NCI-H2227 treated with DMSO at 0.1 percent for 48 hours (cell line): Measurements from ENCODE around the gene F8.
A peak's percentile ranks its signal among the peaks of the same experiment; 100 is the strongest.
"Not testable (repeated sequence)": the region's sequence is repeated elsewhere in the genome, so short reads cannot be mapped to it uniquely, and the experiment has no call there.

ENCODE experiments used
- DNase-seq: peaks from one replicate; lab custom pipeline; 2025; lab: John Stamatoyannopoulos, UW

Gene F8

GRCh38 chrX:154986826-154987575, 35.5 kb downstream of the F8 start:
- DNase-seq = no peak

GRCh38 chrX:154981116-154981411, 41.5 kb downstream of the F8 start:
- DNase-seq = no peak

DNA sequence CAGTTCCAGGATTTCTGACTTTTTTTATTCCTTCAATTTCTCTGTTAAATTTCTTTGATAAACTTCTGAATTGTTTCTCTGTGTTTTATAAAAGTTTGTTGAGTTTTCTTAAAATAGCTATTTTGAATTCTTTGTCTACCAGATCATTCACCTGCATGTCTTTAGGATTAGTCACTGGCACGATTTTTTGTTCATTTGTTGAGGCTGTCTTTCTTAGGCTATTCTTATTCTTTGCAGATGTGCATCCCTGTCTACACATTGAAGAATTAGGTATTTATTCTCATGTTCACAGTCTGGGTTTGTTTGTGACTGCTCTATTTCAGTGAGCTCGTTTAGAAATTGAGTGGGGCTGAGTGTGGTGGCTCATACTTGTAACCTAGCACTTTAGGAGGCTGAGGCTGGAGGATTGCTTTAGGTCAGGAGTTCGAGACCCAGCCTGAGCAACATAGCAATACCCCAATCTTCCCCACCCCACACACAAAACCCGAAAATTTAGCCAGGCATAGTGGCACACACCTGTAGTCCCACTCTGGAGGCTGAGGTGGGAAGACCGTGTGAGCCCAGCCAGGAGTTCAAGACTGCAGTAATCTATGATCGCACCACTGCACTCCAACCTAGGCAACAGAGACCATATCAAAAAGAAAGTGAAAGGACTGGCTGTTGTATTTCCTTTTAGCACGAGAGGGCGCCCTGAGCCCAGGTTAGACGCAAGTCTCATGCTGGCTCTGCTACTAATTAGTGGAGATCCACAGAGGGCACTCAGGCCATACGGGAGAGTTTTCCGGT, 42.0 kb downstream of the F8 start:
- DNase-seq = peak; percentile 37

- no peak for DNase-seq
Measured at GRCh38 chrX:154979629-154980028, 42.9 kb downstream of the F8 start.

DNA sequence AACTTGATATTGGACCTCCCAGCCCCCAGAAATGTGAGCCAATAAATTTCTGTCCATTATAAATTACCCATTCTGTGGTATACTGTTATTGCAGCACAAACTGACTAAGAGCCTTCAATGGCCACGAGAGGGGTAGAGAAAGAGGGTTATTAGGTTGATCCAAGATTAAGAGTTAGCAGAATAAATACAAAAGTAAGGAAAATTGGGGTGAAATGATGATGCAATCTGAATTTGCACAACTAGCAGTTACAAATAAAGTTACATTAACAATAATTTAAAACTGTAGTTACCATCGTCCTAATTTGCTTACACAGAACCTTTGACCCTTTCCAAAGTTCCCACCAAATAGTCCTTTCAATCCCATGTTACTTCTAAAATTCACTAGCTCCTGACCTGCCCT, 54.2 kb downstream of the F8 start:
- no peak for DNase-seq

GRCh38 chrX:154967603-154968002, 54.9 kb downstream of the F8 start:
- DNase-seq = no peak

GRCh38 chrX:154961947-154962346, 60.6 kb downstream of the F8 start:
- DNase-seq = no peak

- not testable (repeated sequence) for DNase-seq
Measured at GRCh38 chrX:154955799-154956198, 66.7 kb downstream of the F8 start.

DNA sequence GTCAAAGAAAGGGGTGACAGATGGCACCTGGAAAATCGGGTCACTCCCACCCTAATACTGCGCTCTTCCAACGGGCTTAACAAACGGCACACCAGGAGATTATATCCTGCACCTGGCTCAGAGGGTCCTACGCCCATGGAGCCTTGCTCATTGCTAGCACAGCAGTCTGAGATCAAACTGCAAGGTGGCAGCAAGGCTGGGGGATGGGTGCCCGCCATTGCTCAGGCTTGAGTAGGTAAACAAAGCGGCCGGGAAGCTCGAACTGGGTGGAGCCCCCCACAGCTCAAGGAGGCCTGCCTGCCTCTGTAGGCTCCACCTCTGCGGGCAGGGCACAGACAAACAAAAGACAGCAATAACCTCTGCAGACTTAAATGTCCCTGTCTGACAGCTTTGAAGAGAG, 83.3 kb downstream of the F8 start:
- DNase-seq = not testable (repeated sequence)

- not testable (repeated sequence) for DNase-seq
Measured at GRCh38 chrX:154924771-154925170, 97.8 kb downstream of the F8 start.

DNA sequence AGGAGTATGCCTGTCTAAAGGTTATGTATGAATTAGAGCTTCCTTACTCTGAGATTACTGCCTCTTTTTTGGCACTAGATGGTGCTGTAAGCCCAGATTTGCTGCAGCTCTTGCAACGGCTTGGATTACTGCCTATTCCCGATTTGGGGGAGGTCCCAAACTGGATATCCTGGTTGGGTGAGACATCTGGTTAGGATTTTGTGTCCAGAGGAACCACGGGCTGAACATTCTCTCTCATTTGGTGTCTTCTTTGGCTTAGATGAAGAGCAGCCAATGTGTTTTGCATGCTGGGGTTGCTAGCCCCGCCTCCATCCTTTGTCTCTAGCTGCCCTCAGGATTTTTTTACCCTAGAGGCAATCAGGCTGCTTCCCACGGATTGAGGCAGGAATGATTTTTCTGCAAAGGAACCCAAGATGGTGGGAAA, 104.5 kb downstream of the F8 start:
- DNase-seq = peak; percentile 53

- DNase-seq = no peak
Measured at GRCh38 chrX:154914052-154914451, 108.5 kb downstream of the F8 start.

GRCh38 chrX:154910528-154910927, 112.0 kb downstream of the F8 start:
- DNase-seq = not testable (repeated sequence)

- not testable (repeated sequence) for DNase-seq
Measured at GRCh38 chrX:154910048-154910447, 112.5 kb downstream of the F8 start.

- DNase-seq = no peak
Measured at GRCh38 chrX:154908821-154909220, 113.7 kb downstream of the F8 start.

- no peak for DNase-seq
Measured at GRCh38 chrX:154902408-154902807, 120.1 kb downstream of the F8 start.

DNA sequence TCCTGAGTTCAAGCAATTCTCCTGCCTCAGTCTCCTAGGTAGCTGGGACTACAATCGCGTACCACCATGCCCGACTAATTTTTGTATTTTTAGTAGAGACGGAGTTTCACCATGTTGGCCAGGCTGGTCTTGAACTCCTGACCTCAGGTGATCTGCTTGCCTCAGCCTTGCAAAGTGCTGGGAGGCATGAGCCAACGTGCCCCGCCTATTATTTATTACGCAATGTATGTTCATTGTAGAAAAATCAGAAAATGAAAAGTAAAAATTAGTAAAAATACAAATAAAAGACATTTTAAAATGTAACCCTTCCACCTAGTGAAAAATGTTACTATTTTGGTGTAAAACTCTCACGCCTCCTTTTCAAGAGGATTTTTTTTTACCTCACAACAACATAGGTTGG, 122.2 kb downstream of the F8 start:
- DNase-seq = no peak

GRCh38 chrX:154892296-154892695, 130.2 kb downstream of the F8 start:
- DNase-seq = no peak

- no peak for DNase-seq
Measured at GRCh38 chrX:154890990-154891639, 131.4 kb downstream of the F8 start.

- not testable (repeated sequence) for DNase-seq
Measured at GRCh38 chrX:154886789-154887221, 135.7 kb downstream of the F8 start.

DNA sequence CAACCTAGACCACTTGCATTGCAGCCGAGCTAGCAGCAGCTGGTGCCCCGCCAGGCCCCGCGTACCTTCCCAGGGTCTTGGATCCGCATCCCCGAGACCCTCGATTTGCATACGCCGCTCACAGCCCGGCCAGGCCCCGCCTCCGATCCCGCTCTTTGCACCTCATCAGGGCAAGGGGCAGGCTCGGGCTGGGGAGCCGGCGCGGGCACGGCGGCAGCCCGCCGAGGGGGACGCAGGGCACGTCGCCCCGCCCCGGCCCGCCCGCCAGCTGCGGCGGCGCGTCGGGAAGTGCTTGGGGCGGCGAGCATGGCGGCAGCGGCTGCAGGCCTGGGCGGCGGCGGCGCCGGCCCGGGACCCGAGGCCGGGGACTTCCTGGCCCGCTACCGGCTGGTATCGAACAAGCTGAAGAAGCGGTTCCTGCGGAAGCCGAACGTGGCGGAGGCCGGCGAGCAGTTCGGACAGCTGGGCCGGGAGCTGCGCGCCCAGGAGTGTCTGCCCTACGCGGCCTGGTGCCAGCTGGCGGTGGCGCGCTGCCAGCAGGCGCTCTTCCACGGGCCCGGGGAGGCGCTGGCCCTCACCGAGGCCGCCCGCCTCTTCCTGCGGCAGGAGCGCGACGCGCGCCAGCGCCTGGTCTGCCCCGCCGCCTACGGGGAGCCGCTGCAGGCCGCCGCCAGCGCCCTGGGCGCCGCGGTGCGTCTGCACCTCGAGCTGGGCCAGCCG, 136.3 kb downstream of the F8 start, which contains the start of gene F8A1:
TSS of gene F8A1 (plus strand) at position 287 of the 720 bp plus-strand sequence. CDS start at position 307, 20 bp downstream.
- not testable (repeated sequence) for DNase-seq

GRCh38 chrX:154885549-154885948, 137.0 kb downstream of the F8 start:
- not testable (repeated sequence) for DNase-seq
